Choroid plexus epithelial cell (primary cell): ENCODE results near the gene BPTF.
"Not testable (repeated sequence)": the region's sequence is repeated elsewhere in the genome, so short reads cannot be mapped to it uniquely, and the experiment has no call there.

Source experiments
- DNase-seq: peaks from one replicate; pipeline ENCODE4 v3.0.0-alpha.2; 2010; ENCODE audit warnings: low read depth
- H3K4me3 ChIP-seq: 2 replicates; pipeline ENCODE4 v1.5.1; 2011; ENCODE audit warnings: low read depth, mild to moderate bottlenecking, control low read depth, low read length, moderate library complexity
- TF ChIP-seq, protein P1 (sequence below): conservative IDR thresholded peaks from 2 replicates; pipeline ENCODE4 v1.5.1; 2011; ENCODE audit warnings: low read depth, mild to moderate bottlenecking, control low read depth, inconsistent platforms, low read length, moderate library complexity

Gene BPTF

DNA sequence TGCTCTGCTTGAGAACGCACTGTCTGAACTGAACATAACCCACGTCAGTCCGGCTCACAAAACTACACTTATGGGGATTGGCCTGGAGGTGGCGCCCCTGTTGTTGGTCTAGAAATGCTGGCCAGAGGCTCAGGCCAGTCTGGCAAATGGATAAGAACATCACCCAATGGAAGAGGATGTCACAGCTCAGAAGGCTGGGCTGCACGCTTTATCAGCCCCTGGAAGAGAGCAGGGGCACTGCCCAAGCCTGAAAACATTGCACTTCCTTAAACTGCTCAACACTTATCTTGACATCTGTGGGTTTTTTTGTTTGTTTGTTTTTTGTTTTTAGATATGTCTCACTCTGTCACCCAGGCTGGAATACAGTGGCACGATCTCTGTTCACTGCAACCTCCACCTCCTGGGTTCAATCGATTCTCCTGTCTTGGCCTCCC lies 24.8 kb upstream of the BPTF start:
- TF ChIP-seq, protein P1, sequence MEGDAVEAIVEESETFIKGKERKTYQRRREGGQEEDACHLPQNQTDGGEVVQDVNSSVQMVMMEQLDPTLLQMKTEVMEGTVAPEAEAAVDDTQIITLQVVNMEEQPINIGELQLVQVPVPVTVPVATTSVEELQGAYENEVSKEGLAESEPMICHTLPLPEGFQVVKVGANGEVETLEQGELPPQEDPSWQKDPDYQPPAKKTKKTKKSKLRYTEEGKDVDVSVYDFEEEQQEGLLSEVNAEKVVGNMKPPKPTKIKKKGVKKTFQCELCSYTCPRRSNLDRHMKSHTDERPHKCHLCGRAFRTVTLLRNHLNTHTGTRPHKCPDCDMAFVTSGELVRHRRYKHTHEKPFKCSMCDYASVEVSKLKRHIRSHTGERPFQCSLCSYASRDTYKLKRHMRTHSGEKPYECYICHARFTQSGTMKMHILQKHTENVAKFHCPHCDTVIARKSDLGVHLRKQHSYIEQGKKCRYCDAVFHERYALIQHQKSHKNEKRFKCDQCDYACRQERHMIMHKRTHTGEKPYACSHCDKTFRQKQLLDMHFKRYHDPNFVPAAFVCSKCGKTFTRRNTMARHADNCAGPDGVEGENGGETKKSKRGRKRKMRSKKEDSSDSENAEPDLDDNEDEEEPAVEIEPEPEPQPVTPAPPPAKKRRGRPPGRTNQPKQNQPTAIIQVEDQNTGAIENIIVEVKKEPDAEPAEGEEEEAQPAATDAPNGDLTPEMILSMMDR, result peak; percentile 87
- H3K4me3 ChIP-seq, result no peak overlapping the region
- peak; percentile 91 for DNase-seq

DNA sequence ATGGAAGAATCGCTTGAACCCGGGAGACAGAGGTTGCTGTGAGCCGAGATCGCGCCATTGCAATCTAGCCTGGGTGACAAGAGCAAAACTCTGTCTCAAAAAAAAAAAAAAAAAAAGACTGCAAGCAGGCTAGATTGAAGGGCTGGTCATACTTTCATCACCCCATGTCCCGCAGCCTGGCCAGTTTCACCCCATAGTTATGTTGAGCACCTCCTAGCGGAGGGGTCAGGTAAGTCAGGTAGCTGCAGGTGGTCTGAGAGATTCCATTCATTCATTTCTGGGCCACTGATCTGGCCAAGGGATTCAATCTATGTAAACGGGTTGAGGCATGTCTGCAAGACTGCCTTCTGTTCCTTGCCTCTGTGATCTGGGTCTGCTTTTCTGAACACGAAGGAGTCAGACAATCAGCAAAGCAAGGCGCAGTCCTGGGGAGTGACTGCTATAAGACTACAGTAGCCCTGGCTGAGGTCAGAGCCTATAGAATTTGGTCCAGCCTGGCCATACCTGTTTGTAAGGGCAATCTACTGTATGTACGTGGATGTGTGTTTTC lies 23.6 kb upstream of the BPTF start:
- no peak for DNase-seq
- H3K4me3 ChIP-seq, result no peak overlapping the region
- TF ChIP-seq, protein P1, result peak; percentile 8

DNA sequence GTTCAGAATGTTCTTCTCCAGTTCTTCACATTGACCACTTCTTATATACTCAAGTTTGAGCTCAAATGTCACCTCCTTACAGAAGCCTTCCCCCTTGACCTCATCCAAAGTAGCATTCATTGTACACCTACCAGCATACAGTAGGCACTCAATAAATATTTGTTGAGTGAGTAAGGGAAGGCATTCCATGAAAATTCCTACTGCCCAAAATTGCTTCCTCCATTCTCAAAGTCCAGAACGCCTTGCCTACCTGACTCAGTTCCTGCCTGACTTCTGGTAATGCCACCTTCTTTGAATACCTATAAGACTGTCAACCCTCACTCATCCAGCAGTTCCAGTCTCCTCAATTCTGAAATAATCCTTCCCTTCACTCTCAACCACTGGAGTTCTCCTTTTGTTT lies 14.8 kb upstream of the BPTF start:
- DNase-seq, result no peak
- H3K4me3 ChIP-seq, result no peak overlapping the region
- TF ChIP-seq, protein P1, result no peak

DNA sequence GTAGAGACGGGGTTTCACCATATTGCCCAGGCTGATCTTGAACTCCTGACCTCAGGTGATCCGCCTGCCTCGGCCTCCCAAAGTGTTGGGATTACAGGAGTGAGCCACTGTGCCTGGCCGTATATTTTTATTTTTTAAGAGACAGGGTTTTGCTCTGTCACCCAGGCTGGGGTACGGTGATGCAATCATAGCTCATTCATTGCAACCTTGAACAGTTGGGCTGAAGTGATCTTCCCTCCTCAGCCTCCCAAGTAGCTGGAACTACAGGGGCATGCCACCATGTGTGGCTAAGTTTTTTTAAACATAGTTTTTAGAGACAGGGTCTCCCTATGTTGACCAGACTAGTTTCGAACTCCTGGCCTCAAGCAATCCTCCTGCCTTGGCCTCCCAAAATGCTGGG lies 12.9 kb upstream of the BPTF start:
- not testable (repeated sequence) for H3K4me3 ChIP-seq, DNase-seq

DNA sequence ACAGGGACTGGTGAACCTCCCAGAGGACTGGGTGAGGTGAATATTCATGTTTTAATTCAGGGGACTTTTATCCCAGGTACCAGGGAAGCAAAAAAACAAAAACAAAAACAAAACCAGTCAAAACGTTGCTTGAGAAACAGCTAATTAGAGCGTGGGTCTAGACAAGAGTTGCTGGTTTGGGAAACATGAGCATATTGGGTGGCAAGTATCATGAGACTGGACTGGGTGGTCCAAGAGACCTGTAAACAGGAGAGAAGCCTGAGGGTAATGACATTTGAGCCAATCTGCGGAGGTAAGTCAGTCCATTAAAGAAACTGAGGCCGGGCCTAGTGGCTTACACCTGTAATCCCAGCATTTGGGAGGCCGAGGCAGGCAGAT lies 11.5 kb upstream of the BPTF start:
- no peak for DNase-seq
- TF ChIP-seq, protein P1, result no peak
- no peak overlapping the region for H3K4me3 ChIP-seq

DNA sequence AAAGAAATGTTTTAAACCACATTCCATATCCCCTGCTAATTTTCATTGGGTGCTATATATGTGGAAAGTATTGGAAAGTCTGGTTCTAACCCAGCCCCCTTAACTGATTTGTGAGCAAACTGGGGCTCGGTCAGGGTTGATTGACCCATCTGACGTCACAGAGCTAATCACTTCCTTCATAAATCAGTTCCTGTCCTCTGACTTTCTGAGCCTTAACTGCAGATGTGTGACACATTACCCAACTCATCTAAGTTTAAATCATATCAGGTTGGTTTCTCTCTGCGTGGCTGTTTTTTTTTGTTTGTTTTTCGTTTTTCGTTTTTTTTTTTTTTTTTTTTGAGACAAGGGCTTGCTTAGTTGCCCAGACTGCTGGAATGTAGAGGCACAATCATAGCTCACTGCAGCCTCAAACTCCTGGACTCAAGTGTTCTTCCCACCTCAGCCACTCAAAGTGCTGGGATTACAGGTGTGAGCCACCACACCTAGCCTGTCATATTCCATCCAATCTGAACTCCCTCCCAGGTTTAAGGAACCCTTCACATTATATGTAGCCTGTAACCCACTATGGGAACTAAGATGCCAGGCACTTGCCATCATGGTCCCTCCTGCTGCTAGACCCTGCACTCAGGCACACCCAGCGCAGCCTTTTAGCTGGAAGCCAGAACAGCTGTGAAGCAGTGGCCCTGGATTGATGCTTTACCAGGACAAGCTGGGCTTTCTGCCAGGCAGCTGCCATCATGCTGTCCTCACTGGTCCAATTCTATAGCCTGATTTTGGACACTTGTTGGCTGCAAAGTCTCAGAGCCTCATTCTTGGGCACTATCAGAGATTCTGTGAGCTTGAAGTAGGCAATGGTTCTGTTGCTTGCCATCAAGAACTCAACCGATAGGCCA lies 6.9 kb upstream of the BPTF start:
- DNase-seq, result no peak
- no peak overlapping the region for H3K4me3 ChIP-seq
- TF ChIP-seq, protein P1, result no peak

DNA sequence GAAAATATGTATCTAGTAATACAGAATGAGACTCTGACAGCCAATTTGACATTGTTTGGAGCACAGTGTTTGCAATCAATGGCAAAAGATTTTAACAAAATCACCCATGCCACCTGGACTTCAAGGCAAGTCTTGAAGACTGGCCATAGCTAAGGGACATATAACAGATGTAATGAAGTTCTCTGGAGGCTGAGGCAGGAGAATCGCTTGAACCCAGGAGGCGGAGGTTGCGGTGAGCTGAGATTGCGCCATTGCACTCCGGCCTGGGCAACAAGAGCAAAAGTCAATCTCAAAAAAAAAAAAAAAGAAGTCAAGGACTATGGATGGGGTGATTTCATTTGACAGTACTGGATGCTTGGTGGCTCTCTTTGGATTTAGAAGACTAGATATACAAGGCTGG lies 5.6 kb upstream of the BPTF start:
- H3K4me3 ChIP-seq, result no peak overlapping the region
- no peak for DNase-seq
- TF ChIP-seq, protein P1, result no peak
